Activated gamma-delta T cell (primary cell): ENCODE results near the gene SRCIN1.
A peak's percentile ranks its signal among the peaks of the same experiment; 100 is the strongest.
"Not testable (repeated sequence)": the region's sequence is repeated elsewhere in the genome, so short reads cannot be mapped to it uniquely, and the experiment has no call there.

Experiments
- DNase-seq: peaks from one replicate; lab custom pipeline; 2025; lab: John Stamatoyannopoulos, UW

The SRCIN1 gene

DNA sequence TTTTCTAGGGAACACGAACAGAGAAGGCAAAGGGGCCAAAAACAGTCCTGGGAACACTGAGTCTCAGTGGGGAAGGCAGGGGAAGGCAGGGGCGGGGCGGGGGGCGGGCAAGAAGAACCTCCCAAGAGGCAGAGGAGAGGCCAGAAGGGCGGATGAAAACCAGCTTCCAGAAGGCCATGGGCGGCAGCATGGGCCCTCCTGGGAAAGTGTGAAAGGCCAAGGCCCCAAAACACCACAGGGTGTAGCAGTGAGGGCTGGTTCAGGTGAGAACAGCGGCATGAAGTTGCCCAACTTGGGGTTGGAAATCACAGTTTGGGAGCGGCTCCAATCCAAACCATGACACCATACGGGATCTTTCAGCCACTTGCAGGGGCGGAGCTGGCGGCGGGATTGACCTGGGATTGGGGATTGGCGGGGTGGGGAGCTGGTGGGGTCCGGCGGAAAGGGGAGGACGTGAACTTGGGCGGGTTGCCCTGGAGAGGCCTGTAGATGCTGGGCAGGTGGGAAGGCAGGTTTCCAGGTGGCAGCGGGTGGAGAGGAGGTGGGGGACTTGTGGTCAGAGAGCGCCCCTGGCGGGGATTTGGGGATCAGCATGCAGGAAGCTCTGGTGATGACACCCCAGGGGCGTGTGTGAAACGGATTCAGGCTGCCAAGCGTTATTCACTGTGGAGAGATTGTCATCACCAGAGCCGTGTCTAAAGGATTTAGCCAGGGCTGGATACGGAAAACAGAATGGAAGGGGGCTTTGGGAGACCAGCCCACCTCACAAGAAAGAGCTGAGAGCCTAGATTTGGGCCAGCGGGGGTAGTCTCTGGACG, 96.6 kb downstream of the SRCIN1 start:
- no peak for DNase-seq

DNA sequence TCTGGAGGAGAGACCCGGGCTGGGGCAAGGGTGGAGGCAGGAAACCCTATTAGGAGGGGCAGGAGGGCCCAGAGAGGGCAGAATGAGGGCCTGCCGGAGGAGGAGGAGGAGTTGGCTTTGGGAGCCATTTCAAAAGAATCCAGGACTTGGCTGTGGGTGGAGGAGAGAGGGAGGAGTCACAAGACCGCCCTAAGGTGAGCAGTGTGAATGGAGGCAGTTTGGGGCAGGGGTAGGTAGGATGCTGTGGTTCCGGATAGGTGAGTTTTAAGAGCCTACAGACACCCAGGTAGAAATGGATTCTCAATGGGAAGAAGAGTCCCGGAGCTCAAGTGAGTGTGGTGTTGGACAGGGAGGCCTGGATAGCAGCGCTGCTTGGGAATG, 97.2 kb downstream of the SRCIN1 start:
- DNase-seq, result no peak

DNA sequence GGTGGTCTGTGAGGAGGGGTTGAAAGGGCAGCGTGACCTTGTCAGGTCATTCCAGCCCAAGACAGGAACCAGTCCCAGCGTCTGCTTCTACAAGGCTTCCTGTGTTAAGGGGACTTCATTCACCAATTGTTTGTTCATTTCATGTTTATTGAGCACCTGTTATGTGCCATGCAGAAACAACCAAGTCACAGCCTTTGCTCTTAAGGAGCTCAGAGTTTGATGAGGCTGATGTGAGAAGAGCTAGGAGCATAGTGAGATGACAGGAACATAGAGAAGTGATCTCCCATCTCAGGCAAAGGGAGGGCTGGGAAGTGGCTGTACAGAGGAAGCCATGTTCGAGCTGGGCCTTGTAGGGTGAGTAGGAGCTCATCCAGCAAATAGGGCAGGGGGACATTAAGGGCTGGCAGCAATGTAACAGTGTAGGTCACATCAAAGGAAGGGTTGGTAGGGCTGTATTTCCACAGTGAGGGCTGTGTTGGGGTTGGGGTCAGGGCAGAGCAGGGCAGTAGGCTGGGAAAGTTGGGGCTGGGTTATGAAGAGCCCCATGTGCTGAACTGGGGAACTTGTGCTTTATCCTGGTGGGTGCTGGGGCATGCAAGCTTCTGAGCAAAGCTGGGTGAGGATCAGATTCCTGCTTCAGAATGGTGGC, 97.7 kb downstream of the SRCIN1 start:
- DNase-seq, result no peak

DNA sequence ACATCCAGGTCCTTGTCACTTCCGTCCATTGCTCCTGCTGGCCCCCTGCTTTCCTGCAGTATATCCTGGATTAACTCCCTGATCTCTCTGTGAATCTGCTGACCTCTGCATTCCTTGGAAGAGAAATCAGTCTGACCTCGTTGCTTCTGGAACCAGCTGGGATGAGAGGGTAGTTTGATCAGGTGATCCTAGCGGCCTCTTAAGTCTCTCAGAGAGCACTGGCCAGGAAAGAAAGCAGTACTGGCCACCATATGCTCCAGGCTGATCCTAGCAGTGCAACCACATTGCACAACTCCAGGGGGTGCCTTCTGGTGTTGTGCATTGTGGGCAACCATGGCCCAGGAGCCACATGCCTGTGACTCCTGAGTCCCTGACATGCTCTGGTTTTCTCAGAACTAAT, 98.3 kb downstream of the SRCIN1 start:
- no peak for DNase-seq

DNA sequence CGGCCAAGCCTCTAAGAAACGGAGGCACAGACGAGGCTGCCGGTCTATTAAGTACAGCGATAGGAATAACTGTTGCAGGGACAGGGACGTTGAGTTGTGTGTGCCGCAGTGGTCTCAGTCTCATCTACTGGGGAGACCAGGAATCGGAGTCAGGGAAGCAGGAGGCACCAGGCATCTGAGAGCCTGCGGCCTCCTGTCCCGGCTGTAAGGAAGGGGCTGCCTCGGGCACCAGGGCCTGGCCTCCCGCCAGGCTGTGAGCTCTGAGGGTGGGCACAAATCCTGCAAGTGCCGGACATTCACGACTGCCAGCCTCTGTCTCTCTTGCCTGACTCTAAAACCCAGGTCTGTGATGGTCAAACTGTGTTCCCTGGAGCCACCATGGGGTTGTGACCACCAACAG, 101.5 kb downstream of the SRCIN1 start:
- DNase-seq, result no peak

DNA sequence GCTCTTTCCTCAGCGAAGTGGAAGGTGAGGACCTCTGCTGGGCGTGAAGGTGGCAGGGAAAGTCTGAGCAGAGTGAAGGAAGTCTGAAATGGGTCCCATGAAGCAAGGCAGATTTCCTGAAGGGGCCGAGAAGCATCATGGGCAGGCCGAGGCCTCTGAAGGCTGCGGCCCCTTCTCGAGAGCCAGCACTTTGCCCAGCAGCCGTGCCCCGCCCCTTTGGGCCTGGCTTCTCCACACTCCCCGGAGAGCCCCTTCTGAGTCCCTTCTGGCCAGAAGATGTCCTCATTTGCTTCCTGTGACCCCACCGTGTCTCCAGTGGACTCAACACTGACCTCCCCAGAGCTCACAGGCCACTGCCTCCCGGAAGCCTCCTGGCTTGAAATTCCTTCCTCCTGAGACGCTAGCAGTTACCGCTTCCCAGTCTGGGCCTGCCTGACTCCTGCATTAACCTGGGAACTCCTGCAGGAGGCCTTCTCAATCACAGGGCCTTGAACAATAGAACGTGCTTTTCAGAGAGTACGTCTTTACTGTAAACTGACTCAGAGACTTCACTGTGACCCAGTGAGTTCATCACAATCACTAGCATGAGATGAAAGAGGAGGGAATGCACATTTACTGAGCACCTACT, 102.4 kb downstream of the SRCIN1 start:
- DNase-seq, result not testable (repeated sequence)

DNA sequence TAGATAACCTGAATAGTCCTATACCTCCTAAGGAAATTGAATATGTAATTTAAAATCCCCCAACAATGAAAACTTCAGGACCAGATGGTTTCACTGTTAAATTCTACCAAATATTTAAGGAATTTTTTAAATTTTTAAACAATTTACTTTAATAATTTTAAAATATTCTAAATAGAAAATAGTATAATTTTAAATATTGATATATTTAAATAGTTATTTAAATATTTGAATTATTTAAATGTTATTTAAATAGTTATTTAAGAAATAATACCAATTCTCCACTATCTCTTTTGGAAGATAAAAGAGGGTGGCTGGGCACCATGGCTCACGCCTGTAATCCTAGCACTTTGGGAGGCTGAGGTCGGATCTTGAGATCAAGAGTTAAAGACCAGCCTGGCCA, 104.0 kb downstream of the SRCIN1 start:
- not testable (repeated sequence) for DNase-seq

DNA sequence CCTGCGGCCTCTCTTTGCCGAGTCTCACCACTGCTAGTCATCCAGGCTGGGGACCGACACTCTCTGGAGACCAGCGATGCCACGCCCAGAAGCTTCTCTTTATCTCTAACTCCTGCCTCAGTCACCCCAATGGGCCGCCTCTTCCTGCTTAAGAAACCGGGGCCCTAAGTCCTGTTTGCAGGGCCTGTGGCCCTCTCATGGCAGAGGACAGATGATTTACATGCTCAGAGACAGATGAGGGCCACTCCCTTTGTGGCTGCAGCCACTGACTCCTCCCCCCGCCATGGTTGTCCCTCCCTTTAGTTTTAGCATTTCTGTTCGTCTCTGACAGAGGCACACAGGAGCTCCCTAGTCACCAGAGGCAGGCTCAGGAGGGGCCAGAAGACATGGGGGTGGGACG, 106.5 kb downstream of the SRCIN1 start:
- DNase-seq, result not testable (repeated sequence)

DNA sequence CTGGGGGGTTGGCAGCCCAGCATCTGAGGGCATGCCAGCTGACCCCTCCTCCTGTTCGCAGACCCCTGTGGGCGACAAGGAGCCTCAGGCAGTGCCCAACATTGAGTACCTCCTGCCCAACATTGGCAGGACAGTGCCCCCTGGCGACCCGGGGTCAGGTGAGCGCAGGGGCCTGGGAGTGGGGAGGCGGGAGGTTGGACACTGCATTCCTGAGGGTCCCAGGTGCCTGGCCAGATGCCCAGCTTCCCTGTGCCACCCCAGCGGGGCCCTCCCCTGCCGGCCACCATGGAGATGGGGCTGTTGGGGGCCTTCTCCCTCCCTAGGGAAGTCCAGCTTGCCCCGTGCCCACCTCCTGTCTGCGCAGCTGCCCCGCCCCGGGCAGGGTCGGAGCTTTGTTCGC, 107.4 kb downstream of the SRCIN1 start:
- DNase-seq, result no peak

DNA sequence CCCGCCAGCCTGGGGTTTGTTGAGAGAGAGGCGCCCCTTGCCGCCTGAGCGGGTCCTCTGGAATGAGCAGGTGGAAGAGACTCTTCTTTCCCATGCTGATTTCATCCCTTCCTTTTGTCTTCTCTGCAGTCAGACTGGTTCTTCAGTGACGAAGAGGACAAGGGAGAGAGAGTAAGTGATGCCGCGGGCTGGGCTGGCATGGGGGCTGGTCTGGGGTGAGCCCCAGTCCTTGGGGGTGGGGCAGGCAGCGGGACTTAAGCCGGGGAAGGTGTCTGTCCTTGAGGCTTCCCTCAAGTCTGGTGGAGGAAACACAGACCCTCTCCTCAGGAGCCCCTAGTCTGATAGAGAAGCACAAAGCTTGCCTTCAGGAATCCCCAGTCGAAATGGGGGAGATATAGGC, 108.1 kb downstream of the SRCIN1 start:
- DNase-seq, result not testable (repeated sequence)

DNA sequence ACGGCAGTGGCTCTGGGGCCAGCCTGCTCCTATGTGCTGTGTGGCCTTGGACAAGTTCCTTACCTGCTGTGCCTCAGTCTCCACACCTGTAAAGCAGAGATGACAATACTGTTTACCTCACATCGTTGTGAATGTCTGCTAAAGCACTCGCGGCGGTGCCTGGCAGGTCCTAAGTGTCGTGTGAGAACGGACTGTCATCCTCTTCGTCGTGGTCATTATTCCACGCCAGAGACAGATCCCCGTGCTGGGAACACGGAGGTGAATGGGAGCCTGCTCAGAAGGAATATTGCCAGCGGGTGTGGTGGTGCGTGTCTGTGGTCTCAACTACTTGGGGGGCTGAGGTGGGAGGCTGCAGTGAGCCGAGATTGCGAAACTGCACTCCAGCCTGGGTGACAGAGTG, 111.6 kb downstream of the SRCIN1 start:
- not testable (repeated sequence) for DNase-seq

DNA sequence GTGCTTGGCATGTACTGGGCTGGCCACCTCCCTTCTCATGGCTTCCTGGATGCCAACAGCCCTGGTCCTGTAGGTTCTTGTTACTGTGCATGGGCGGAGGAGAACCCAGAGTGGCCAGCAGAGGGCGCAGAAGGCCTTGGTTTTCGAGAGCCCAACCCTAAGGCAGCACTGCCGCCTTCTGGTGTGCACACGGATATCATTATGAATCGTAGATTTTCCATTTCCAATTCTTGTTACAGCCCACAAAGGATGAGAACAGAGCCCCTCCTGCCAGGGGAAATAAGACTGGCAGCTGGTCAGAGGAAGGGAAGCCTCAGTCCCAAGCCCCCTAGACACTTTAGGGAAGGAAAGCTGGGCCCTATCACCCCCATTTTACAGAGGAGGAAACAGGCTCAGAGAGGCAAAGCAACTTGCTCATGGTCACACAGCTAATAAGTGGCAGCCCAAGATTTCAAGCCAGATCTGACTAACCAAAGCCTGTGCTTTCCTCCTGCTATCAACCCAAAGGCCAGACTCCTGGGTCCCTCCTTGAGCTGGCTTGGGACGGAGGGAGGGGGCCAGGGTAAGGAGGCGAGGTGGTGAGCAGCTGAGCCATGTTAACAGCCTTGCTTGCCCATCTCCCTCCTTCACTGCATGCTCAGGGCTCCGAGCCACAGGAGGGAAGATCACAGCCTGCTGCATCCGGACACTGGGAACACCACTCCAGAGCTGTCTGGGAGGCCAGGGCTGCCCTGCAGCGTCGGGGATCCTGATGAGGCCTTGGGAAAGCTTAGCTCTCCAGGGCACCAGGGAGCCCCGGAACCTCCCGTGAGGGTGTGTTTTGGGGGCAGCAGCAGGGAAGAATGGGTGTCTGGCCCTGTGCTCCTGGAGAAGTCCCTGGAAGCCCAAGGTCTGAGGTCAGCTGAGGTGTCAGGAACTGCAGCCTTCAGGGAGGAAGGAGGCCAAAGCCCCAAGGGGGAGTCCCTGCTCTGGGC, 113.4 kb downstream of the SRCIN1 start:
- DNase-seq, result peak; percentile 28

DNA sequence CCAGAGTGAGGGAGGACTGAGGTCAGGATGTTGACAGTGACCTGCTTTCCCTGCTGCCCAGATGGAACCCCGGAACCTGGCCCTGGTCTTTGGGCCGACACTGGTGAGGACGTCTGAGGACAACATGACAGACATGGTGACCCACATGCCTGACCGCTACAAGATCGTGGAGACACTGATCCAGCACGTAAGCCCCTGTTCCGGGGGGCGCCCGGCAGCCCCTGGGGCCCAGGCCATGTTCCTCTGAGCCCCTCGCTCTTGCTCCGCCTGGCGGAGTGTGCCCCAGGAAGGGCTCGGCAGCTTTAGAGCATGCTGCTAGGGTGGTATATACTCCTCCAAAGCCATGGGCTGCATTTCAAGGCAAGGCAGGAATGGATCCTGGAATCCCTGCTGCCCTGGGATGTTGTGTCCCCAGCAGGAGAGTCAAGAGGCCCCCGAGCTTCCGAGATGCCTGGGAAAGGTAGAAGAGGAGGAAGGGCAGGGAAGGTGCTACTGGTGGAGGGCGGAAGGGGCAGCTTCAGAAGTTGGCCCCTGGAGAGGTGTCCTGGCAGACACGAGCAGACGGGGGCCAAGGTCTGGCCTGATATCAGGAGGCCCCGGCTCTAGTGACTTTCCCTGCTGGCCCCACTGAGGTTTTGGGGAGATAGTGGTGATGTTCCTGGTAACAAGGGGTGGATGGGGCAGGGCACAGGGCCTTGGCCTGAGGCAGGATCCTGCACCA, 114.2 kb downstream of the SRCIN1 start:
- not testable (repeated sequence) for DNase-seq

DNA sequence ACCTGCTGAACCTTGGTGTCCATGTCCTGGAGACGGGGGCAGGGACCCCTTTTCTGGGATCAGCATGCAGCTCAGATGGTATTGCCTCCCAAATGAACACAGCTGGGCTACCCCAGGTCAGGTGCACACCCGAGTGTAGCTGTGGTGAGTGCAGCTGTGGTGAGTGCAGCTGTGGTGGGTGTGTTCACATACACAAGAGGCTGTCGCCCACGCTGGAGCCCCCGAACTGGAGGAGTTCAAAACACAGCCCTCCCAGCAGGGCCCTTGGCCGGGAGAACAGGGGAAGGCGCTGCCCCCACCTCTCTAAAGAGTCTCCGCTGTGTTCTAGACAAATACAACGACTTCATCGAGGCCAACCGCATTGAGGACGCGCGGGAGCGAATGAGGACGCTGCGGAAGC, 116.0 kb downstream of the SRCIN1 start:
- not testable (repeated sequence) for DNase-seq

DNA sequence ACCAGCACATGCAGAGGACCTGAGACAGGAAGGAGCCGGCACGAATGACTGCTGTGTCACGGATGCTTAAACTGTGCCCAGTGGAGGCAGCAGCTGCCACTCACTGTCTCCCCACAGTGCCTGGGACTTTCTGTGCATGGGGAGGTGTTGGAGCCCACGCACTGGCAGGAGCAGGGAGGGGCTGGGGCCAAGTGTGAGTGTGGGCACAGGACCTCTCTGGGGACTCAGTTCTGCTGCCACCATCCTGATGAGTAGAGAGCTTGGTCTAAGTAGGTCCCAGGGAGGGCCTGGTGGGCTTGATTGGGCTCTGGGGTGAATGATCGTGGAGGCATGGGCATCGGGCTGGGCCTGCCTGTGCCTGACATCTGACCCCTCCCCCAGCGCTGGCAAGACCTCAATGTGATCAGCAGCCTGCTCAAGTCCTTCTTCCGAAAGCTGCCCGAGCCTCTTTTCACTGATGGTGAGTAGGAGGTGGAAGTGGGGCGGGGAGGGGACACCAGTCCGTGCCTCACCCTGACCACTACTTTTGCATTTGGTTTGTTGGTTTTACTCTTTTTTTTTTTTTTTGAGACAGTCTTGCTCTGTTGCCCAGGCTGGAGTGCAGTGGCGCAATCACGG, 120.0 kb downstream of the SRCIN1 start:
- not testable (repeated sequence) for DNase-seq

DNA sequence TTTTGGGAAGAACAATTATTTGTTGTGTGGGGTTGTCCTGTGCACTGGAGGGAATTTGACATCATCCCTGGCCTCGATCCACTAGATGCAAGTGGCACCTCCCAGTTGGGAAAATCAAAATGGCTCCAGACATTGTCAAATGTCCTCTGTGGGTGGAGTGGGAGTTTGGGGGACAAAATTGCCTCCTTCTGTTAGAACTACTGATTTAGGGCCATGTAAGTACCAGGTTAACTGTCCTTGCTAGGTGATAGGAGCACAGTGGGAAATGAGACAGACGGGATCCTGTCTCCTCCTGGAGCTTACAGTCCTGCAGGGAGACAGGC, 120.6 kb downstream of the SRCIN1 start:
- DNase-seq, result no peak

DNA sequence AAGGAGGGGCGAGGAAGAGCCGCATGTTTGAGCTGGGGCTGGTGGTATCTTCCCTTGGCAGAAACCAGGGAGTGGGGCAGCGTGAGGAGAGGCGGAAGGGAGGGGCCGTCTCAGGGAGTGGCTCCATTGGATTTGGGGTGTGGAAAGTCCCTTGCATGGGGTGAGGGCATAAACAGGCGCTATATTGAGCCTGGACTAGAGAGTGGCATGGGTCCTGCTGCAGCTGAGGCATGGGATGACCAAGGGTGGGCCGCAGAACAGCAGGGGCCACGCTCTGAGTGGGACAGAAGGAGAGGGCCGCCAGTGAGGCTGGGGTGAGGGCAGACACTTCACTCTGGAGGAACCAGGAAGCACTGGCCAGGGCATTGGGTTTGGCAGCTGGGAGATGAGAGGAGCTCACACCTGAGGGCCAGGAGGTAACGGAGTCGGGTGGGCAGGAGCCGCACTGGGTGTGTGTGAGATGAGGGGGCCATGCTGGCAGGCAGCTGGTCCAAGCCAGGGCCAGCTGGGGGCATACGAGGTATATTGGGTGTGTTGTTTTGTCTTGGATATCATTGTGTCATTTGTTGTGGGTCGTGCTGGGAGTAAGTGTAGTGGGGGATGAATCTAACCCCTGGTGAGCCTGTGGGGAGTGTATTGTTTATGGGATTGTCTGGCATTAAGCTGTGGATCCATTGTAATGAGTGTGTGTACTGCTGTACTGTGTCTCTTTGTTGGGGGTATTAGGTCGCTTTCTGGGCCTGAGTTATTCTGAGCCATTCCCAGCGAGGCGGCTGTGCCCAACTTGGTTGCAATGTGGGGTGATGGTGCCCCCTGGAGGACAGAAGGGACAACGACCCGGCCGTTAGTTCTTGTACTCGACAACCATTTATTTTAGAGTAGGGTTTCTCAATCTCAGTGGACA, 121.3 kb downstream of the SRCIN1 start:
- not testable (repeated sequence) for DNase-seq

DNA sequence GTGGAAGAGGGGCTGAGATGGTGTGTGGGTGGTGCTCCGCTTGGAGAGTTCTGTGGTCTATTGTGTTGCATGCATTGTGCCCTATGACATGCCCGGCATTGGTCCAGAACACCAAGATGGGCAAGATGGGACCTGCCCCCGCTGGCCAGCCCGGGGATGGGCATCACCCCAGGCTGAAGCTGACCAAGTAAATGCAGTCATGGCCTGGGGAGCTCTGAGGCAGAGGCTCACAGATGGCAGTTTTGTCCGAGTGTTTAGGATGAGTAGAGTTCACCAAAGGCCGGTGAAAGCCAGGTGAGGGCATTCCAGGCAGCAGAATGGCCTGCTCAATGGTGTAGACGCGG, 123.1 kb downstream of the SRCIN1 start:
- not testable (repeated sequence) for DNase-seq

DNA sequence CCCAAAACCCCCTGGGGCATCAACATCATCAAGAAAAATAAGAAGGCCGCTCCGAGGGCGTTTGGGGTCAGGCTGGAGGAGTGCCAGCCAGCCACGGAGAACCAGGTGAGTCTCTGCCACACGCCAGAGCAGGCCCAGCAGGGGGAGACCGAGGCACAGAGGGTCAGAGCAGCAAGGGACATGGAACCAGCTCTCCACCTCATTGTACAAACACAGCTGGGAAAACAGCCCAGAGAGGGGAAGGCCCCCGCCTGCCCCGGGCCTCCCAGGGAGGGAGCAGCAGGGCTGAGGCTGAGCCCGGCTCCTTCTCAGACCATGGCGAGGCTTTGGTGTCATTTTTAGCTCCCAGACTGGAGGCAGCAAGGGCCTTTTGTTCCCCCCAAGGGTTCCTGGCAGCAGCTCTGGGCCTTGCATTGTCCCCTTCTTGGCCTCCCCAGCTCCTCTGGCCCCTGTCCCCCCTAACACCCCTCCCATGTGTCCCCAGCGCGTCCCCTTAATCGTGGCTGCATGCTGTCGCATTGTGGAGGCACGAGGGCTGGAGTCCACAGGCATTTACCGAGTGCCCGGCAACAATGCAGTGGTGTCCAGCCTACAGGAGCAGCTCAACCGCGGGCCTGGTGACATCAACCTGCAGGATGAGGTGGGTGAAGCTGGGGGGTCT, 123.6 kb downstream of the SRCIN1 start:
- DNase-seq, result not testable (repeated sequence)
